Neural cell (in vitro differentiated cells): ENCODE results near the gene CHD6. TPM values are rescaled to one million over a fixed set of nuclear protein-coding genes. Genes with fewer than 3 reads are reported as not detected.

Source experiments
- H2AFZ ChIP-seq: fragments of 200-600, 300-800 bp; sonication (generic), shearing (Covaris generic); 2 replicates; pipeline ENCODE4 v1.6.0; 2014; ENCODE audit warnings: low read depth, mild to moderate bottlenecking, antibody characterized with exemption, low read length, moderate library complexity
- H3F3A ChIP-seq: fragments of 200-600 bp; shearing (Covaris generic); 2 replicates; pipeline ENCODE4 v1.6.1; 2016; ENCODE audit warnings: mild to moderate bottlenecking, moderate library complexity, mixed read lengths, antibody characterized with exemption, low read length; ENCODE audit not compliant: insufficient read depth, poor library complexity, severe bottlenecking
- H3K27ac ChIP-seq: fragments of 200-600, 300-800 bp; sonication (generic), shearing (Covaris generic); 2 replicates; pipeline ENCODE4 v1.5.1; 2014; ENCODE audit warnings: mild to moderate bottlenecking, low read length, moderate library complexity
- H3K27me3 ChIP-seq: fragments of 300-800, 200-600 bp; sonication (generic), shearing (Covaris generic); 2 replicates; pipeline ENCODE4 v1.6.0; 2014; ENCODE audit warnings: mild to moderate bottlenecking, low read depth, low read length, moderate library complexity; ENCODE audit not compliant: insufficient read depth
- H3K36me3 ChIP-seq: fragments of 300-800, 200-600 bp; sonication (generic), shearing (Covaris generic); 2 replicates; pipeline ENCODE4 v1.5.1; 2014; ENCODE audit warnings: mild to moderate bottlenecking, antibody characterized with exemption, low read length, moderate library complexity; ENCODE audit not compliant: insufficient read depth
- H3K4me2 ChIP-seq: fragments of 300-800, 200-600 bp; sonication (generic), shearing (Covaris generic); 2 replicates; pipeline ENCODE4 v1.6.0; 2014; ENCODE audit warnings: mild to moderate bottlenecking, low read length
- H3K4me3 ChIP-seq: fragments of 300-800, 200-600 bp; sonication (generic), shearing (Covaris generic); 2 replicates; pipeline ENCODE4 v1.5.1; 2014; ENCODE audit warnings: mild to moderate bottlenecking, low read length, moderate library complexity
- H3K79me2 ChIP-seq: fragments of 200-600 bp; shearing (Covaris generic); replicated peaks from 2 replicates; pipeline ENCODE4 v1.6.0; 2014; ENCODE audit warnings: mild to moderate bottlenecking, low read length, moderate library complexity; ENCODE audit not compliant: insufficient read depth
- H3K9ac ChIP-seq: fragments of 300-800, 200-600 bp; sonication (generic), shearing (Covaris generic); 2 replicates; pipeline ENCODE4 v1.6.1; 2016; ENCODE audit warnings: mild to moderate bottlenecking, low read length, mixed read lengths
- H3K9me2 ChIP-seq: fragments of 200-600 bp; shearing (Covaris generic); 2 replicates; pipeline ENCODE4 v1.6.1; 2016; ENCODE audit warnings: mild to moderate bottlenecking, low read length, mixed read lengths; ENCODE audit not compliant: insufficient read depth
- H3K9me3 ChIP-seq: fragments of 200-600, 300-800 bp; sonication (generic), shearing (Covaris generic); 2 replicates; pipeline ENCODE4 v1.6.1; 2016; ENCODE audit warnings: mild to moderate bottlenecking, mixed run types, low read length, moderate library complexity, mixed read lengths
- H4K20me1 ChIP-seq: fragments of 200-600 bp; shearing (Covaris generic); 2 replicates; pipeline ENCODE4 v1.6.1; 2016; ENCODE audit warnings: mild to moderate bottlenecking, mixed run types; ENCODE audit not compliant: insufficient read depth
- CTCF ChIP-seq: fragments of 450-650 bp; IDR thresholded peaks from 2 replicates; pipeline ENCODE4 v1.5.1; 2014; ENCODE audit warnings: antibody characterized with exemption, mild to moderate bottlenecking, moderate library complexity; ENCODE audit not compliant: poor library complexity, severe bottlenecking
- EP300 ChIP-seq: fragments of 450-650 bp; conservative IDR thresholded peaks from 2 replicates; pipeline ENCODE4 v1.6.1; 2014; ENCODE audit warnings: antibody characterized with exemption, mild to moderate bottlenecking, moderate library complexity; ENCODE audit not compliant: poor library complexity, severe bottlenecking
- EZH2 ChIP-seq: fragments of 200-600, 300-800 bp; shearing (Covaris generic), sonication (generic); IDR thresholded peaks from 2 replicates; pipeline ENCODE4 v1.6.1; 2014; ENCODE audit warnings: antibody characterized with exemption, low read length, borderline replicate concordance, mild to moderate bottlenecking; ENCODE audit not compliant: insufficient read depth, poor library complexity, severe bottlenecking
- MXI1 ChIP-seq: fragments of 450-650 bp; conservative IDR thresholded peaks from 2 replicates; pipeline ENCODE4 v1.6.1; 2014; ENCODE audit warnings: antibody characterized with exemption, mild to moderate bottlenecking; ENCODE audit not compliant: poor library complexity, severe bottlenecking
- POLR2AphosphoS5 ChIP-seq: IDR thresholded peaks from 2 replicates; pipeline ENCODE4 v1.6.1; 2012
- RAD21 ChIP-seq: fragments of 450-650 bp; conservative IDR thresholded peaks from 2 replicates; pipeline ENCODE4 v1.6.1; 2014; ENCODE audit warnings: antibody characterized with exemption, mild to moderate bottlenecking, moderate library complexity
- SMC3 ChIP-seq: fragments of 450-650 bp; conservative IDR thresholded peaks from 2 replicates; pipeline ENCODE4 v1.6.1; 2014; ENCODE audit warnings: antibody characterized with exemption, mild to moderate bottlenecking, moderate library complexity; ENCODE audit not compliant: poor library complexity
- TAF1 ChIP-seq: IDR thresholded peaks from 2 replicates; pipeline ENCODE4 v1.6.1; 2012; ENCODE audit warnings: low read depth
- polyA plus RNA-seq: library from polyadenylated mRNA; depleted of rRNA; stranded (reverse); fragments of >200 nt; gene quantifications from 2 replicates; pipeline ENCODE4 v1.2.3, GENCODE V29; 2014
- TF ChIP-seq, protein P1 (sequence below): IDR thresholded peaks from 2 replicates; pipeline ENCODE4 v1.6.1; 2012; ENCODE audit warnings: borderline replicate concordance

The CHD6 gene
- polyA plus RNA-seq, 1 donor from 2014 or later = 22.9 TPM

DNA sequence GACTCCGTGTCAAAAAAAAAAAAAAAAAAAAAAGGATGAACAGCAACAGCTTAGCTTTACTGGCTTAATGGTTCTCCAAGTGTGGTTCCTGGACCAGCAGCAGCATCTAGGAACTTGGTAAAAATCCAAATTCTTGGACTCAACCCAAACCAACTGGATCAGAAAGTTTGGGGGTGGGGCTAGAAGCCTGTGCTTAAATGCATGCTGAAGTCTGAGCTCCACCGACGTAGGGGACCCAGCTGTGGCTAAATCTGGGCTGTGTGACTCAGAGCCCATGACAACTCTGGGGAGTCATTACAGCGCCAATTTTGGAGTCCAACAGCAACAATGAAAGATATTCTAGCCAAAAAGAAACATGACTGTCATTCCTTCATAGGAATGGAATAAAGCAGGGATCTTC, 13.6 kb upstream of the CHD6 start:
- Histone ChIP-seq H3K27ac (no peak overlapping the region), H2AFZ (no peak overlapping the region), H3K9ac (no peak overlapping the region), H3K9me3 (no peaks in the 10 kb centered on the region), H3K9me2 (no peaks in the 10 kb centered on the region), H3K79me2 (no peaks in the 10 kb centered on the region), H3F3A (no peaks in the 10 kb centered on the region), H3K4me3 (no peak overlapping the region), H3K27me3 (no peaks in the 10 kb centered on the region), H4K20me1 (no peaks in the 10 kb centered on the region), H3K4me2 (no peak overlapping the region), H3K36me3 (no peaks in the 10 kb centered on the region)
- TF ChIP-seq RAD21 = no peak
- TF ChIP-seq CTCF = no peak
- no peak for TF ChIP-seq MXI1
- TF ChIP-seq TAF1 = no peak
- no peak for TF ChIP-seq EZH2
- TF ChIP-seq EP300 = no peak
- no peak for TF ChIP-seq POLR2AphosphoS5
- TF ChIP-seq SMC3 = no peak

- H3K4me3 ChIP-seq = no peak overlapping the region
- H3K9me3 ChIP-seq = no peaks in the 10 kb centered on the region
- H3K4me2 ChIP-seq = no peak overlapping the region
- H3K9me2 ChIP-seq = no peaks in the 10 kb centered on the region
- no peaks in the 10 kb centered on the region for H3F3A ChIP-seq
- no peaks in the 10 kb centered on the region for H3K27me3 ChIP-seq
- no peak overlapping the region for H2AFZ ChIP-seq
- no peak overlapping the region for H3K9ac ChIP-seq
- H3K79me2 ChIP-seq = no peaks in the 10 kb centered on the region
- TF ChIP-seq EZH2 (no peak), RAD21 (no peak), MXI1 (no peak), CTCF (no peak), SMC3 (no peak), POLR2AphosphoS5 (no peak)
- TF ChIP-seq, protein P1, sequence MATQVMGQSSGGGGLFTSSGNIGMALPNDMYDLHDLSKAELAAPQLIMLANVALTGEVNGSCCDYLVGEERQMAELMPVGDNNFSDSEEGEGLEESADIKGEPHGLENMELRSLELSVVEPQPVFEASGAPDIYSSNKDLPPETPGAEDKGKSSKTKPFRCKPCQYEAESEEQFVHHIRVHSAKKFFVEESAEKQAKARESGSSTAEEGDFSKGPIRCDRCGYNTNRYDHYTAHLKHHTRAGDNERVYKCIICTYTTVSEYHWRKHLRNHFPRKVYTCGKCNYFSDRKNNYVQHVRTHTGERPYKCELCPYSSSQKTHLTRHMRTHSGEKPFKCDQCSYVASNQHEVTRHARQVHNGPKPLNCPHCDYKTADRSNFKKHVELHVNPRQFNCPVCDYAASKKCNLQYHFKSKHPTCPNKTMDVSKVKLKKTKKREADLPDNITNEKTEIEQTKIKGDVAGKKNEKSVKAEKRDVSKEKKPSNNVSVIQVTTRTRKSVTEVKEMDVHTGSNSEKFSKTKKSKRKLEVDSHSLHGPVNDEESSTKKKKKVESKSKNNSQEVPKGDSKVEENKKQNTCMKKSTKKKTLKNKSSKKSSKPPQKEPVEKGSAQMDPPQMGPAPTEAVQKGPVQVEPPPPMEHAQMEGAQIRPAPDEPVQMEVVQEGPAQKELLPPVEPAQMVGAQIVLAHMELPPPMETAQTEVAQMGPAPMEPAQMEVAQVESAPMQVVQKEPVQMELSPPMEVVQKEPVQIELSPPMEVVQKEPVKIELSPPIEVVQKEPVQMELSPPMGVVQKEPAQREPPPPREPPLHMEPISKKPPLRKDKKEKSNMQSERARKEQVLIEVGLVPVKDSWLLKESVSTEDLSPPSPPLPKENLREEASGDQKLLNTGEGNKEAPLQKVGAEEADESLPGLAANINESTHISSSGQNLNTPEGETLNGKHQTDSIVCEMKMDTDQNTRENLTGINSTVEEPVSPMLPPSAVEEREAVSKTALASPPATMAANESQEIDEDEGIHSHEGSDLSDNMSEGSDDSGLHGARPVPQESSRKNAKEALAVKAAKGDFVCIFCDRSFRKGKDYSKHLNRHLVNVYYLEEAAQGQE = no peak
- H3K36me3 ChIP-seq = no peaks in the 10 kb centered on the region
- H3K27ac ChIP-seq = no peak overlapping the region
- no peaks in the 10 kb centered on the region for H4K20me1 ChIP-seq
Observed at GRCh38 chr20:41630846-41631245, 12.7 kb upstream of the CHD6 start.
